Upper lobe of left lung (tissue), 4 donors: ENCODE data around the gene BMP7.

Experiments
- POLR2A ChIP-seq, 4 donors: fragments of 450-650 bp; IDR thresholded peaks; one replicate each; pipeline ENCODE4 v1.5.1; 2016 to 2017; ENCODE audit warnings: antibody characterized with exemption in 4 of 4, mild to moderate bottlenecking in 2 of 4
- TF ChIP-seq, protein P1 (sequence below), 6 experiments: fragments of 450-650 bp in 4 of 6; fragments of 200-600 bp in 2 of 6; sonication (generic) in 2 of 6; IDR thresholded peaks; one replicate each; pipeline ENCODE4 v1.5.1; 2016 to 2019; ENCODE audit warnings: antibody characterized with exemption in 6 of 6

GRCh38 chr20:57180954-57181353 lies 85.5 kb downstream of the BMP7 start:
- TF ChIP-seq POLR2A (IDR thresholded peaks at IDR 0.05): no peak
- TF ChIP-seq, protein P1, sequence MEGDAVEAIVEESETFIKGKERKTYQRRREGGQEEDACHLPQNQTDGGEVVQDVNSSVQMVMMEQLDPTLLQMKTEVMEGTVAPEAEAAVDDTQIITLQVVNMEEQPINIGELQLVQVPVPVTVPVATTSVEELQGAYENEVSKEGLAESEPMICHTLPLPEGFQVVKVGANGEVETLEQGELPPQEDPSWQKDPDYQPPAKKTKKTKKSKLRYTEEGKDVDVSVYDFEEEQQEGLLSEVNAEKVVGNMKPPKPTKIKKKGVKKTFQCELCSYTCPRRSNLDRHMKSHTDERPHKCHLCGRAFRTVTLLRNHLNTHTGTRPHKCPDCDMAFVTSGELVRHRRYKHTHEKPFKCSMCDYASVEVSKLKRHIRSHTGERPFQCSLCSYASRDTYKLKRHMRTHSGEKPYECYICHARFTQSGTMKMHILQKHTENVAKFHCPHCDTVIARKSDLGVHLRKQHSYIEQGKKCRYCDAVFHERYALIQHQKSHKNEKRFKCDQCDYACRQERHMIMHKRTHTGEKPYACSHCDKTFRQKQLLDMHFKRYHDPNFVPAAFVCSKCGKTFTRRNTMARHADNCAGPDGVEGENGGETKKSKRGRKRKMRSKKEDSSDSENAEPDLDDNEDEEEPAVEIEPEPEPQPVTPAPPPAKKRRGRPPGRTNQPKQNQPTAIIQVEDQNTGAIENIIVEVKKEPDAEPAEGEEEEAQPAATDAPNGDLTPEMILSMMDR (IDR thresholded peaks at IDR 0.05): no peak
